HEK293 (cell line): ENCODE measurements around the gene THSD4.

Source experiments
- GLIS2 ChIP-seq: fragments of 450-650 bp; formaldehyde crosslinking; IDR thresholded peaks from 2 replicates; pipeline ENCODE4 v1.5.1; 2016; ENCODE audit warnings: missing biosample characterization, missing genetic modification characterization
- HIC1 ChIP-seq: fragments of 450-650 bp; formaldehyde crosslinking; IDR thresholded peaks from 2 replicates; pipeline ENCODE4 v1.5.1; 2016; ENCODE audit warnings: missing biosample characterization, missing genetic modification characterization
- KLF17 ChIP-seq: fragments of 450-650 bp; formaldehyde crosslinking; IDR thresholded peaks from 2 replicates; pipeline ENCODE4 v1.5.1; 2016; ENCODE audit warnings: missing biosample characterization, missing genetic modification characterization
- PATZ1 ChIP-seq: fragments of 450-650 bp; formaldehyde crosslinking; IDR thresholded peaks from 2 replicates; pipeline ENCODE4 v1.5.1; 2016; ENCODE audit warnings: missing biosample characterization, missing genetic modification characterization
- WT1 ChIP-seq: fragments of 450-650 bp; formaldehyde crosslinking; IDR thresholded peaks from 2 replicates; pipeline ENCODE4 v1.5.1; 2016; ENCODE audit warnings: missing biosample characterization, missing genetic modification characterization
- ZBTB17 ChIP-seq: fragments of 450-650 bp; formaldehyde crosslinking; IDR thresholded peaks from 2 replicates; pipeline ENCODE4 v1.5.1; 2016; ENCODE audit warnings: missing biosample characterization, missing genetic modification characterization
- ZFP3 ChIP-seq: fragments of 450-650 bp; formaldehyde crosslinking; IDR thresholded peaks from 2 replicates; pipeline ENCODE4 v1.5.1; 2016; ENCODE audit warnings: low read depth, missing biosample characterization, missing genetic modification characterization
- ZNF19 ChIP-seq: fragments of 450-650 bp; formaldehyde crosslinking; IDR thresholded peaks from 2 replicates; pipeline ENCODE4; 2016; ENCODE audit warnings: missing biosample characterization, missing genetic modification characterization, low read depth
- ZNF24 ChIP-seq: fragments of 450-650 bp; formaldehyde crosslinking; IDR thresholded peaks from 2 replicates; pipeline ENCODE4 v1.5.1; 2016; ENCODE audit warnings: missing biosample characterization, missing genetic modification characterization
- ZNF266 ChIP-seq: fragments of 450-650 bp; formaldehyde crosslinking; IDR thresholded peaks from 2 replicates; pipeline ENCODE4 v1.5.1; 2016; ENCODE audit warnings: missing biosample characterization, missing genetic modification characterization, low read depth
- ZNF280D ChIP-seq: fragments of 450-650 bp; formaldehyde crosslinking; IDR thresholded peaks from 2 replicates; pipeline ENCODE4 v1.5.1; 2016; ENCODE audit warnings: missing biosample characterization, missing genetic modification characterization
- ZNF324 ChIP-seq: fragments of 450-650 bp; formaldehyde crosslinking; IDR thresholded peaks from 2 replicates; pipeline ENCODE4 v1.5.1; 2016; ENCODE audit warnings: missing biosample characterization, missing genetic modification characterization
- ZNF341 ChIP-seq: fragments of 450-650 bp; formaldehyde crosslinking; IDR thresholded peaks from 2 replicates; pipeline ENCODE4; 2016; ENCODE audit warnings: low read depth, missing biosample characterization, missing genetic modification characterization
- ZNF366 ChIP-seq: fragments of 450-650 bp; formaldehyde crosslinking; conservative IDR thresholded peaks from 2 replicates; pipeline ENCODE4 v1.5.1; 2016; ENCODE audit warnings: missing biosample characterization, missing genetic modification characterization
- ZNF48 ChIP-seq: fragments of 450-650 bp; formaldehyde crosslinking; IDR thresholded peaks from 2 replicates; pipeline ENCODE4 v1.5.1; 2016; ENCODE audit warnings: missing biosample characterization, missing genetic modification characterization
- ZNF544 ChIP-seq: fragments of 450-650 bp; formaldehyde crosslinking; IDR thresholded peaks from 2 replicates; pipeline ENCODE4 v1.5.0; 2017; ENCODE audit warnings: missing biosample characterization, missing genetic modification characterization
- ZNF549 ChIP-seq: fragments of 450-650 bp; IDR thresholded peaks from 2 replicates; pipeline ENCODE4 v1.5.1; 2018; ENCODE audit warnings: missing biosample characterization, missing genetic modification characterization, mild to moderate bottlenecking, inconsistent platforms, moderate library complexity
- ZNF571 ChIP-seq: fragments of 450-650 bp; formaldehyde crosslinking; IDR thresholded peaks from 2 replicates; pipeline ENCODE4 v1.5.0; 2017; ENCODE audit warnings: missing biosample characterization, missing genetic modification characterization
- ZNF580 ChIP-seq: fragments of 450-650 bp; formaldehyde crosslinking; IDR thresholded peaks from 2 replicates; pipeline ENCODE4 v1.5.1; 2016; ENCODE audit warnings: missing biosample characterization, missing genetic modification characterization
- ZNF596 ChIP-seq: fragments of 450-650 bp; IDR thresholded peaks from 2 replicates; pipeline ENCODE4 v1.5.0; 2018; ENCODE audit warnings: missing biosample characterization, mild to moderate bottlenecking, missing genetic modification characterization, moderate library complexity
- ZNF747 ChIP-seq: fragments of 450-650 bp; formaldehyde crosslinking; IDR thresholded peaks from 2 replicates; pipeline ENCODE4 v1.5.1; 2016; ENCODE audit warnings: missing biosample characterization, missing genetic modification characterization
- ZNF76 ChIP-seq: fragments of 450-650 bp; formaldehyde crosslinking; IDR thresholded peaks from 2 replicates; pipeline ENCODE4; 2016; ENCODE audit warnings: low read depth, missing biosample characterization, missing genetic modification characterization, borderline replicate concordance
- TF ChIP-seq, protein P1 (sequence below): fragments of 450-650 bp; formaldehyde crosslinking; IDR thresholded peaks from 2 replicates; pipeline ENCODE4 v1.5.1; 2017; ENCODE audit warnings: missing biosample characterization, missing genetic modification characterization
- TF ChIP-seq, protein P2 (sequence below): fragments of 450-650 bp; formaldehyde crosslinking; IDR thresholded peaks from 2 replicates; pipeline ENCODE4 v1.5.1; 2016; ENCODE audit warnings: missing biosample characterization, missing genetic modification characterization
- TF ChIP-seq, protein P3 (sequence below): fragments of 450-650 bp; formaldehyde crosslinking; IDR thresholded peaks from 2 replicates; pipeline ENCODE4 v1.5.1; 2016; ENCODE audit warnings: missing biosample characterization, missing genetic modification characterization

THSD4 gene

GRCh38 chr15:71357321-71357732 lies 242.1 kb downstream of the THSD4 start (continued):
- TF ChIP-seq, protein P1, sequence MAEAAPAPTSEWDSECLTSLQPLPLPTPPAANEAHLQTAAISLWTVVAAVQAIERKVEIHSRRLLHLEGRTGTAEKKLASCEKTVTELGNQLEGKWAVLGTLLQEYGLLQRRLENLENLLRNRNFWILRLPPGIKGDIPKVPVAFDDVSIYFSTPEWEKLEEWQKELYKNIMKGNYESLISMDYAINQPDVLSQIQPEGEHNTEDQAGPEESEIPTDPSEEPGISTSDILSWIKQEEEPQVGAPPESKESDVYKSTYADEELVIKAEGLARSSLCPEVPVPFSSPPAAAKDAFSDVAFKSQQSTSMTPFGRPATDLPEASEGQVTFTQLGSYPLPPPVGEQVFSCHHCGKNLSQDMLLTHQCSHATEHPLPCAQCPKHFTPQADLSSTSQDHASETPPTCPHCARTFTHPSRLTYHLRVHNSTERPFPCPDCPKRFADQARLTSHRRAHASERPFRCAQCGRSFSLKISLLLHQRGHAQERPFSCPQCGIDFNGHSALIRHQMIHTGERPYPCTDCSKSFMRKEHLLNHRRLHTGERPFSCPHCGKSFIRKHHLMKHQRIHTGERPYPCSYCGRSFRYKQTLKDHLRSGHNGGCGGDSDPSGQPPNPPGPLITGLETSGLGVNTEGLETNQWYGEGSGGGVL: peak; percentile 78
- TF ChIP-seq ZBTB17 (tag by site-specific recombination): peak; percentile 75
- TF ChIP-seq ZNF324 (tag by site-specific recombination): no peak
- no peak for TF ChIP-seq ZNF19
- no peak for TF ChIP-seq HIC1 (tag by site-specific recombination)
- TF ChIP-seq GLIS2: peak; percentile 58; the same call in 1 of the 2 replicates
- no peak for TF ChIP-seq ZNF48 (tag by site-specific recombination)
- TF ChIP-seq WT1 (tag by site-specific recombination): peak; percentile 94
- no peak for TF ChIP-seq ZNF571
- no peak for TF ChIP-seq ZNF280D (tag by site-specific recombination)
- no peak for TF ChIP-seq ZFP3 (tag by site-specific recombination)
- TF ChIP-seq KLF17 (tag by site-specific recombination): peak; percentile 86
- peak; percentile 74 for TF ChIP-seq PATZ1 (tag by site-specific recombination)
- no peak for TF ChIP-seq ZNF747 (tag by site-specific recombination)
- peak; percentile 70 for TF ChIP-seq ZNF341 (tag by site-specific recombination)
- TF ChIP-seq ZNF366 (tag by site-specific recombination): no peak
- no peak for TF ChIP-seq ZNF544 (tag by site-specific recombination)
- TF ChIP-seq ZNF24: no peak
- TF ChIP-seq ZNF549 (tag by site-specific recombination): no peak
- TF ChIP-seq, protein P2, sequence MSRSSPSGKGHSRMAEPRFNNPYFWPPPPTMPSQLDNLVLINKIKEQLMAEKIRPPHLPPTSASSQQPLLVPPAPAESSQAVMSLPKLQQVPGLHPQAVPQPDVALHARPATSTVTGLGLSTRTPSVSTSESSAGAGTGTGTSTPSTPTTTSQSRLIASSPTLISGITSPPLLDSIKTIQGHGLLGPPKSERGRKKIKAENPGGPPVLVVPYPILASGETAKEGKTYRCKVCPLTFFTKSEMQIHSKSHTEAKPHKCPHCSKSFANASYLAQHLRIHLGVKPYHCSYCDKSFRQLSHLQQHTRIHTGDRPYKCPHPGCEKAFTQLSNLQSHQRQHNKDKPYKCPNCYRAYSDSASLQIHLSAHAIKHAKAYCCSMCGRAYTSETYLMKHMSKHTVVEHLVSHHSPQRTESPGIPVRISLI (tag by site-specific recombination): no peak
- no peak for TF ChIP-seq ZNF596 (tag by site-specific recombination)
- TF ChIP-seq ZNF266 (tag by site-specific recombination): no peak
- no peak for TF ChIP-seq ZNF580
- TF ChIP-seq, protein P3, sequence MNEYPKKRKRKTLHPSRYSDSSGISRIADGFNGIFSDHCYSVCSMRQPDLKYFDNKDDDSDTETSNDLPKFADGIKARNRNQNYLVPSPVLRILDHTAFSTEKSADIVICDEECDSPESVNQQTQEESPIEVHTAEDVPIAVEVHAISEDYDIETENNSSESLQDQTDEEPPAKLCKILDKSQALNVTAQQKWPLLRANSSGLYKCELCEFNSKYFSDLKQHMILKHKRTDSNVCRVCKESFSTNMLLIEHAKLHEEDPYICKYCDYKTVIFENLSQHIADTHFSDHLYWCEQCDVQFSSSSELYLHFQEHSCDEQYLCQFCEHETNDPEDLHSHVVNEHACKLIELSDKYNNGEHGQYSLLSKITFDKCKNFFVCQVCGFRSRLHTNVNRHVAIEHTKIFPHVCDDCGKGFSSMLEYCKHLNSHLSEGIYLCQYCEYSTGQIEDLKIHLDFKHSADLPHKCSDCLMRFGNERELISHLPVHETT (tag by site-specific recombination): no peak
- TF ChIP-seq ZNF76 (tag by site-specific recombination): no peak
